Activated naive CD4-positive, alpha-beta T cell treated with anti-CD3 and anti-CD28 coated beads, Interleukin-2, amount 50 U/mL, for 24 hours (primary cell): Measurements from ENCODE around the gene BICD2.
"Not testable (repeated sequence)": the region's sequence is repeated elsewhere in the genome, so short reads cannot be mapped to it uniquely, and the experiment has no call there.

ENCODE experiments used
- H3K27ac Mint-ChIP-seq: one replicate; pipeline ENCODE4 v1.8.0; 2021; ENCODE audit warnings: mild to moderate bottlenecking, mixed read lengths
- H3K27me3 Mint-ChIP-seq: one replicate; pipeline ENCODE4 v1.8.0; 2021; ENCODE audit warnings: mixed read lengths
- H3K36me3 Mint-ChIP-seq: one replicate; pipeline ENCODE4 v1.8.0; 2021; ENCODE audit warnings: mixed read lengths
- H3K4me1 Mint-ChIP-seq: one replicate; pipeline ENCODE4 v1.8.0; 2021; ENCODE audit warnings: mixed read lengths
- H3K4me3 Mint-ChIP-seq: one replicate; pipeline ENCODE4 v1.8.0; 2021; ENCODE audit warnings: mild to moderate bottlenecking, mixed read lengths
- H3K9me3 Mint-ChIP-seq: one replicate; pipeline ENCODE4 v1.8.0; 2021; ENCODE audit warnings: mixed read lengths

BICD2 gene

GRCh38 chr9:92764381-92764987 lies at the start of gene BICD2:
Gene BICD2 (minus strand): TSS chr9:92764833. CDS start chr9:92764744, 89 bp downstream.
- Mint-ChIP-seq H3K4me3 (peak within 1 kb of the TSS; percentile 93), H3K36me3 (no peaks in the 10 kb centered on the region), H3K9me3 (no peaks in the 10 kb centered on the region), H3K27me3 (no peaks in the 10 kb centered on the region), H3K4me1 (peaks cover 44% of the 10 kb centered on the region), H3K27ac (peak within 1 kb of the TSS; percentile 96)

- H3K9me3 Mint-ChIP-seq, H3K36me3 Mint-ChIP-seq, H3K27ac Mint-ChIP-seq: not testable (repeated sequence)
- peak overlapping the region; percentile 86 for H3K4me3 Mint-ChIP-seq
- H3K27me3 Mint-ChIP-seq = peaks cover 36% of the 10 kb centered on the region
- H3K4me1 Mint-ChIP-seq = peaks cover 13% of the 10 kb centered on the region
These were observed 45.1 kb upstream of the BICD2 start for GRCh38 chr9:92809629-92810326.

- Mint-ChIP-seq H3K27ac (no peak overlapping the region), H3K4me1 (peaks cover 13% of the 10 kb centered on the region), H3K36me3 (no peaks in the 10 kb centered on the region), H3K4me3 (peak overlapping the region; percentile 86), H3K27me3 (peaks cover 31% of the 10 kb centered on the region), H3K9me3 (no peaks in the 10 kb centered on the region)
These were observed 44.3 kb upstream of the BICD2 start for GRCh38 chr9:92808726-92809451.

- Mint-ChIP-seq H3K36me3 (no peaks in the 10 kb centered on the region), H3K9me3 (no peaks in the 10 kb centered on the region), H3K27me3 (peaks cover 29% of the 10 kb centered on the region)
These were observed 43.4 kb upstream of the BICD2 start for GRCh38 chr9:92807757-92808725.

GRCh38 chr9:92807031-92807756 lies 42.6 kb upstream of the BICD2 start:
- peak overlapping the region; percentile 60 for H3K4me3 Mint-ChIP-seq
- peaks cover 13% of the 10 kb centered on the region for H3K4me1 Mint-ChIP-seq
- H3K27me3 Mint-ChIP-seq = peaks cover 29% of the 10 kb centered on the region
- no peaks in the 10 kb centered on the region for H3K36me3 Mint-ChIP-seq
- no peaks in the 10 kb centered on the region for H3K9me3 Mint-ChIP-seq
- no peak overlapping the region for H3K27ac Mint-ChIP-seq

More at GRCh38 chr9:92807757-92808725, 43.4 kb upstream of the BICD2 start:
- Mint-ChIP-seq H3K4me1 (peaks cover 13% of the 10 kb centered on the region), H3K27ac (no peak overlapping the region), H3K4me3 (peak overlapping the region; percentile 47)

- Mint-ChIP-seq H3K4me3 (no peak overlapping the region), H3K27ac (no peak overlapping the region), H3K36me3 (no peaks in the 10 kb centered on the region), H3K4me1 (peaks cover 10% of the 10 kb centered on the region), H3K27me3 (peaks cover 15% of the 10 kb centered on the region), H3K9me3 (no peaks in the 10 kb centered on the region)
These were observed 40.1 kb upstream of the BICD2 start for GRCh38 chr9:92804727-92805126.

GRCh38 chr9:92798358-92798757 lies 33.7 kb upstream of the BICD2 start:
- H3K27me3 Mint-ChIP-seq = peaks cover 8% of the 10 kb centered on the region
- no peak overlapping the region for H3K4me3 Mint-ChIP-seq
- no peaks in the 10 kb centered on the region for H3K4me1 Mint-ChIP-seq
- no peak overlapping the region for H3K27ac Mint-ChIP-seq
- no peaks in the 10 kb centered on the region for H3K9me3 Mint-ChIP-seq
- no peaks in the 10 kb centered on the region for H3K36me3 Mint-ChIP-seq

- H3K9me3 Mint-ChIP-seq, H3K27ac Mint-ChIP-seq, H3K36me3 Mint-ChIP-seq, H3K4me1 Mint-ChIP-seq, H3K27me3 Mint-ChIP-seq, H3K4me3 Mint-ChIP-seq: not testable (repeated sequence)
These were observed 31.7 kb upstream of the BICD2 start for GRCh38 chr9:92796337-92796804.

GRCh38 chr9:92795598-92796336 lies 31.1 kb upstream of the BICD2 start:
- peaks cover 3% of the 10 kb centered on the region for H3K4me1 Mint-ChIP-seq
- no peak overlapping the region for H3K27ac Mint-ChIP-seq
- H3K4me3 Mint-ChIP-seq = no peak overlapping the region
- no peaks in the 10 kb centered on the region for H3K9me3 Mint-ChIP-seq
- peaks cover 8% of the 10 kb centered on the region for H3K27me3 Mint-ChIP-seq
- no peaks in the 10 kb centered on the region for H3K36me3 Mint-ChIP-seq

GRCh38 chr9:92795000-92795399 lies 30.4 kb upstream of the BICD2 start:
- Mint-ChIP-seq H3K9me3 (no peaks in the 10 kb centered on the region), H3K4me1 (peaks cover 7% of the 10 kb centered on the region), H3K27ac (no peak overlapping the region), H3K27me3 (peaks cover 8% of the 10 kb centered on the region), H3K36me3 (no peaks in the 10 kb centered on the region), H3K4me3 (no peak overlapping the region)

- H3K4me1 Mint-ChIP-seq = peaks cover 7% of the 10 kb centered on the region
- H3K27me3 Mint-ChIP-seq = peaks cover 8% of the 10 kb centered on the region
- H3K9me3 Mint-ChIP-seq = no peaks in the 10 kb centered on the region
- no peak overlapping the region for H3K4me3 Mint-ChIP-seq
- no peaks in the 10 kb centered on the region for H3K36me3 Mint-ChIP-seq
- no peak overlapping the region for H3K27ac Mint-ChIP-seq
These were observed 29.8 kb upstream of the BICD2 start for GRCh38 chr9:92794426-92794825.

- Mint-ChIP-seq H3K36me3 (peaks cover 2% of the 10 kb centered on the region), H3K4me3 (no peak overlapping the region), H3K9me3 (peaks cover 10% of the 10 kb centered on the region), H3K27ac (peak overlapping the region; percentile 42), H3K4me1 (peaks cover 7% of the 10 kb centered on the region), H3K27me3 (peaks cover 1% of the 10 kb centered on the region)
These were observed 26.2 kb upstream of the BICD2 start for GRCh38 chr9:92790542-92791527.

GRCh38 chr9:92786298-92786697 lies 21.7 kb upstream of the BICD2 start:
- peaks cover 1% of the 10 kb centered on the region for H3K27me3 Mint-ChIP-seq
- H3K27ac Mint-ChIP-seq = no peak overlapping the region
- H3K9me3 Mint-ChIP-seq = peaks cover 12% of the 10 kb centered on the region
- peaks cover 19% of the 10 kb centered on the region for H3K4me1 Mint-ChIP-seq
- H3K36me3 Mint-ChIP-seq = peaks cover 3% of the 10 kb centered on the region
- no peak overlapping the region for H3K4me3 Mint-ChIP-seq
